ENCODE results near the gene MSL3B.

- TF ChIP-seq CTCF (IDR thresholded peaks at IDR 0.05) (no peak), POLR2A (IDR thresholded peaks at IDR 0.05) (no peak)
Measured at GRCh38 chr2:233848276-233848675, 19.9 kb downstream of the MSL3B start.

All from adrenal gland (tissue), 5 donors.